Measurements from ENCODE around the gene CCT8. TPM values are rescaled to one million over a fixed set of nuclear protein-coding genes. Genes with fewer than 3 reads are reported as not detected.

Gene CCT8
- total RNA-seq, 5 donors from 2014 or later (not counting 1 experiment from before 2014, with no cell fraction given) = 103 to 131 (median 115) TPM

Other genes starting within 250 kb of the CCT8 start
- 10 to 100 TPM; 23.4 to 34.1 (median 25.2) TPM for gene LTN1, start 80.8 kb downstream of the CCT8 start, total RNA-seq
- gene RWDD2B, start 54.3 kb downstream of the CCT8 start, total RNA-seq = 1 to 10 TPM; 4.2 to 7.4 (median 6.2) TPM
- 10 to 100 TPM; 41.8 to 68.7 (median 45.4) TPM for gene USP16, start 49.0 kb downstream of the CCT8 start, total RNA-seq
- 1 to 10 TPM; 4.8 to 9.1 (median 7.4) TPM for gene MAP3K7CL, start 57.0 kb upstream of the CCT8 start, total RNA-seq
- gene BACH1, start 225.3 kb upstream of the CCT8 start, total RNA-seq = 10 to 100 TPM; 42.9 to 54.8 (median 52.8) TPM

Measured in T-cell (primary cell).